Mucosa of descending colon (tissue), 3 donors: ENCODE results near the gene BMI1. TPM values are rescaled to one million over a fixed set of nuclear protein-coding genes. Genes with fewer than 3 reads are reported as not detected.

Experiments
- ATAC-seq: fragments of 200-7000 bp; cut with Tn5 transposase; one replicate; pipeline ENCODE4 v1.9.1; 2020; ENCODE audit warnings: mild to moderate bottlenecking, moderate library complexity
- DNase-seq, 3 donors: peaks; one replicate each; pipeline ENCODE4 v3.0.0-alpha.2; 2020
- H3K36me3 ChIP-seq: fragments of 200-600 bp; one replicate; pipeline ENCODE4 v1.8.0; 2021; ENCODE audit warnings: low read depth, mild to moderate bottlenecking
- H3K4me1 ChIP-seq: fragments of 200-600 bp; one replicate; pipeline ENCODE4 v1.8.0; 2021; ENCODE audit warnings: low read depth, mild to moderate bottlenecking
- H3K4me3 ChIP-seq: fragments of 200-600 bp; one replicate; pipeline ENCODE4 v1.8.0; 2021; ENCODE audit warnings: mild to moderate bottlenecking
- H3K9me3 ChIP-seq: fragments of 200-600 bp; one replicate; pipeline ENCODE4 v1.8.0; 2021; ENCODE audit warnings: mild to moderate bottlenecking
- intact Hi-C, 2 donors: fragments of 100-400 bp; cut with DNase I in 1 of 2; cut with micrococcal nuclease in 1 of 2; formaldehyde crosslinking; loops; one replicate each; pipeline versions ENCODE4 v1.11.0 to v1.11.1; 2022; cut with DNase I, micrococcal nuclease
- total RNA-seq, 3 donors: library from RNA; stranded (reverse); fragmentation: NEBNext Ultra II Directional in 2 of 3; extraction: Animal tissue kit (Norgen Biotek cat#: 25700) in 2 of 3; gene quantifications; one replicate each; pipeline versions ENCODE4 v1.2.1 to v1.2.4, GENCODE V29; 2021 to 2023
- TF ChIP-seq, protein P1 (sequence below): fragments of 200-600 bp; IDR thresholded peaks from one replicate; pipeline ENCODE4 v1.8.0; 2022; ENCODE audit warnings: antibody characterized with exemption, mild to moderate bottlenecking
- donor health status: DM: no; HTN: no; CAD: no; lungs with moderate emphysema.
- donor health status: DM: no; HTN: no; CAD: no.
- donor health status: DM: no; HTN: yes; CAD: no.

The BMI1 gene
- total RNA-seq, 3 donors from 2014 or later, result 26.6 to 76.6 (median 28.7) TPM

DNA sequence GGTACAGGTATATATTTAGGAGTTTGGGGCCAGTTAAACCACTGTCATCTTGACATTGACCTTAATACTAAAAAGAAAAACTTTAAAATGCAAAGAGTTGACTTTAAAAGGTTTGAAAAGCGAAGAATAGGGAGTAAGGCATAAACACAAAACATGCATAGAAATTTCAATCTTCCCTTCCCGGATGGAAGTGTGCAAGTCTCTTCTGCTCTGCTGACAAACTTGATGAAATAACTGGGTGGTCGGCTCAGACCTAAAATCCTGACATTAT, 21.0 kb downstream of the BMI1 start:
- Histone ChIP-seq H3K4me1 (peaks cover 12% of the 10 kb centered on the region), H3K9me3 (no peaks in the 10 kb centered on the region), H3K4me3 (no peak overlapping the region), H3K36me3 (no peaks in the 10 kb centered on the region)
- TF ChIP-seq, protein P1, sequence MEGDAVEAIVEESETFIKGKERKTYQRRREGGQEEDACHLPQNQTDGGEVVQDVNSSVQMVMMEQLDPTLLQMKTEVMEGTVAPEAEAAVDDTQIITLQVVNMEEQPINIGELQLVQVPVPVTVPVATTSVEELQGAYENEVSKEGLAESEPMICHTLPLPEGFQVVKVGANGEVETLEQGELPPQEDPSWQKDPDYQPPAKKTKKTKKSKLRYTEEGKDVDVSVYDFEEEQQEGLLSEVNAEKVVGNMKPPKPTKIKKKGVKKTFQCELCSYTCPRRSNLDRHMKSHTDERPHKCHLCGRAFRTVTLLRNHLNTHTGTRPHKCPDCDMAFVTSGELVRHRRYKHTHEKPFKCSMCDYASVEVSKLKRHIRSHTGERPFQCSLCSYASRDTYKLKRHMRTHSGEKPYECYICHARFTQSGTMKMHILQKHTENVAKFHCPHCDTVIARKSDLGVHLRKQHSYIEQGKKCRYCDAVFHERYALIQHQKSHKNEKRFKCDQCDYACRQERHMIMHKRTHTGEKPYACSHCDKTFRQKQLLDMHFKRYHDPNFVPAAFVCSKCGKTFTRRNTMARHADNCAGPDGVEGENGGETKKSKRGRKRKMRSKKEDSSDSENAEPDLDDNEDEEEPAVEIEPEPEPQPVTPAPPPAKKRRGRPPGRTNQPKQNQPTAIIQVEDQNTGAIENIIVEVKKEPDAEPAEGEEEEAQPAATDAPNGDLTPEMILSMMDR, result no peak
- intact Hi-C loops, result no loop called here
- DNase-seq (no peak), ATAC-seq (no peak)

DNA sequence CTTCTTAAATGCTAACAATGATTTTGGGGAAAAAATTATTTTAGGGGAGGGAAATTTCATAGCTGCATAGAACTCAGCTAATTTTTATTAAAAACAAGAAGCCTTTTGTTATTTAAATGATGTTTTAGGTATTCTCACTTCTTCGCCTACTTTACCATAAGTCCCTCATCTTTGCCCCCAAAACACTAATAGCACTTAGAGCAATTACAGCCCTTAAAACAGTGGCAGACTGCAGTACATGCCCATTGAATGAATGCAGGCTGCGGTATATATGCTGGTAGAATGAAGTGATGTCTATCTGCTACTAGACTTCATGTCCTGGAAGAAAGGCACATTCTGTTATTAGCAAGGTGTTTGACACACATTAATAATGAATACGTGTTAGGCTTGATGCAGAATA, 21.5 kb downstream of the BMI1 start:
- no peak for DNase-seq
- H3K9me3 ChIP-seq, result no peaks in the 10 kb centered on the region
- H3K4me3 ChIP-seq, result no peak overlapping the region
- peaks cover 10% of the 10 kb centered on the region for H3K4me1 ChIP-seq
- no peak for ATAC-seq
- H3K36me3 ChIP-seq, result no peaks in the 10 kb centered on the region
- intact Hi-C loops, result no loop called here
- TF ChIP-seq, protein P1, result no peak

DNA sequence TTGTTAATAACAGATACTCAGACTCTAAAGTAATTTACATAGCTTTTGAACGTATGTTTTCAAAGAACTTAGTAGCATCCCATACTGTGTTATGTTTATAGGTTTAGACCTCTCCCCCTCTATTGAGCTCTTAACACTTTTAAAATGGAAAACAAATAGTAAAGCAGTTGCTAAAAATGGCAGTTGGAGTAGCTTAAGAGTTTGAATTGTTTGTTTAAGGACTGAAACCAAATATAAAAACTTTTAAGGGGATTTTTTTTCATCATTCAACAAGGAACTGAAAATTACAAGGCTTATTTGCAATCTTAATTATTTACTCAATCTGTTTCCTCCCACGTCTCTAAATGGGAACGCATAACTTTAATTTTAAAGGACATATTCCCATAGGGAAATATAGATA, 22.8 kb downstream of the BMI1 start:
- H3K4me3 ChIP-seq, result no peak overlapping the region
- ATAC-seq, result no peak
- H3K4me1 ChIP-seq, result peaks cover 10% of the 10 kb centered on the region
- no peaks in the 10 kb centered on the region for H3K9me3 ChIP-seq
- intact Hi-C loops, result no loop called here
- H3K36me3 ChIP-seq, result no peaks in the 10 kb centered on the region
- no peak for DNase-seq
- TF ChIP-seq, protein P1, result no peak

DNA sequence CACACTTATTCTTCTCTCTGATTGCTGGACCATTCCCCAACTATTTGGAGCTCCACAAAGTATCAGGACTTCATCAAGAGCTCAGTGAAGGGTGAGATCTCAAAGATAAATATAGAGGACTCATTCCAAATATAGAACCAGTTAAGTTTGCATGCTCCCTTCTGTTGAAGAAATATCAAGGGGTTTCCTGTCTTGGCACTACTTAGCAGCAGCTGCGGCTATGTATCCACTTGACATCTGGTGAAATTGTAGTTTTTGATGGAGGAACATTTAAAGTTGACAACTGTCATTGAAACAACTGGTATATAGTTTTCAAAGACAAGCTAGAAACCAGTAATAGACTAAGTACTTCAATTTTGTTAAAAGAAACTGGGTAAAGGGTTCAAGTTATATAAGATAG, 23.4 kb downstream of the BMI1 start:
- intact Hi-C loops, result no loop called here
- no peak for ATAC-seq
- TF ChIP-seq, protein P1, result no peak
- H3K4me3 ChIP-seq, result no peak overlapping the region
- DNase-seq, result no peak
- H3K36me3 ChIP-seq, result no peaks in the 10 kb centered on the region
- H3K4me1 ChIP-seq, result peaks cover 10% of the 10 kb centered on the region
- H3K9me3 ChIP-seq, result no peaks in the 10 kb centered on the region

DNA sequence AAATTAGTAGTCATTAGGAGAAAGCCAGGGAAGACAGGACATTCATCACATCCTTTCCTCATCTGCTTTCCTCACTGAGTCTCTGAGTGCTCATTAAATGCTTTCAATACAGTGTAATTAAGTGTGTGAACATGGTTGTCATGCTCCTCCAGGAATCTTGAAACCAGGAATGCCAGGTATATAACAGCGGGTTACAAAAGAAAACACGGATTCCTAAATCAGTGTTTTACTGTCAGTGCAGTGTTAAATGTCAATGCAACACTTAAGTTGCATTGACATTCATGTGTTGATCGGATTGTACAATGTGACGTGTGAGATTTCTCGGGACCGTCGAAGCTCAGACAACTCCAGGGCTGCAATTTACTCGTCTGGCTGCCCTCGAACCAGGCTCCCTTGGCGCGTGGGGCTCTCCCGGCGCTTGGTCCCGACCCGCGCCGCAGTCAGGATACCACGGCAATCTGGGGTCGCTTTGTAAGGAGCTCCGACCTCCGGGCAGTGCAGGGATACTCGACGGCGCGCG, 23.9 kb downstream of the BMI1 start:
- no peak for DNase-seq
- intact Hi-C loops, result no loop called here
- H3K4me3 ChIP-seq, result no peak overlapping the region
- peaks cover 9% of the 10 kb centered on the region for H3K4me1 ChIP-seq
- no peaks in the 10 kb centered on the region for H3K9me3 ChIP-seq
- no peaks in the 10 kb centered on the region for H3K36me3 ChIP-seq
- ATAC-seq, result no peak
- TF ChIP-seq, protein P1, result no peak
